Activated T-cell treated with anti-CD3 and anti-CD28 coated beads for 24 hours (primary cell): Measurements from ENCODE around the gene PROKR2.

Experiments
- DNase-seq: peaks from one replicate; pipeline ENCODE4 v3.0.0-alpha.2; 2020; ENCODE audit warnings: low read depth

Gene PROKR2

GRCh38 chr20:5316188-5317158 is at the start of gene PROKR2:
PROKR2 (minus strand) TSS chr20:5316954; CDS start chr20:5314369, 2,585 bp downstream.
- DNase-seq, result no peak

GRCh38 chr20:5364997-5365597 is 48.3 kb upstream of the PROKR2 start:
- no peak for DNase-seq

GRCh38 chr20:5364136-5364821 is 47.5 kb upstream of the PROKR2 start:
- DNase-seq, result no peak

GRCh38 chr20:5362771-5363170 is 46.0 kb upstream of the PROKR2 start:
- no peak for DNase-seq

- no peak for DNase-seq
Observed at GRCh38 chr20:5361176-5361575, 44.4 kb upstream of the PROKR2 start.

- no peak for DNase-seq
Observed at GRCh38 chr20:5357946-5358345, 41.2 kb upstream of the PROKR2 start.

- DNase-seq, result no peak
Observed at GRCh38 chr20:5356941-5357340, 40.2 kb upstream of the PROKR2 start.

GRCh38 chr20:5354901-5355300 is 38.1 kb upstream of the PROKR2 start:
- no peak for DNase-seq

- DNase-seq, result no peak
Observed at GRCh38 chr20:5353624-5354496, 37.1 kb upstream of the PROKR2 start.

GRCh38 chr20:5349448-5349847 is 32.7 kb upstream of the PROKR2 start:
- DNase-seq, result no peak

GRCh38 chr20:5342021-5342420 is 25.3 kb upstream of the PROKR2 start:
- no peak for DNase-seq

- no peak for DNase-seq
Observed at GRCh38 chr20:5331340-5331739, 14.6 kb upstream of the PROKR2 start.

- DNase-seq, result no peak
Observed at GRCh38 chr20:5328268-5328667, 11.5 kb upstream of the PROKR2 start.

- DNase-seq, result no peak
Observed at GRCh38 chr20:5327356-5327755, 10.6 kb upstream of the PROKR2 start.

- DNase-seq, result no peak
Observed at GRCh38 chr20:5315807-5316187, 957 bp downstream of the PROKR2 start.

GRCh38 chr20:5313916-5314315 is 2.8 kb downstream of the PROKR2 start:
- no peak for DNase-seq

- no peak for DNase-seq
Observed at GRCh38 chr20:5312518-5312917, 4.2 kb downstream of the PROKR2 start.

GRCh38 chr20:5309971-5310370 is 6.8 kb downstream of the PROKR2 start:
- DNase-seq, result no peak

- no peak for DNase-seq
Observed at GRCh38 chr20:5298811-5299210, 17.9 kb downstream of the PROKR2 start.

GRCh38 chr20:5297280-5298004 is 19.3 kb downstream of the PROKR2 start:
- DNase-seq, result no peak

- no peak for DNase-seq
Observed at GRCh38 chr20:5290596-5290995, 26.2 kb downstream of the PROKR2 start.
